GM10847 (cell line): ENCODE data around the gene PYGB.

Source experiments
- POLR2A ChIP-seq: IDR thresholded peaks from 2 replicates; pipeline ENCODE4 v1.6.1; 2011; ENCODE audit not compliant: insufficient read length; ENCODE audit errors: extremely low read depth

PYGB gene

DNA sequence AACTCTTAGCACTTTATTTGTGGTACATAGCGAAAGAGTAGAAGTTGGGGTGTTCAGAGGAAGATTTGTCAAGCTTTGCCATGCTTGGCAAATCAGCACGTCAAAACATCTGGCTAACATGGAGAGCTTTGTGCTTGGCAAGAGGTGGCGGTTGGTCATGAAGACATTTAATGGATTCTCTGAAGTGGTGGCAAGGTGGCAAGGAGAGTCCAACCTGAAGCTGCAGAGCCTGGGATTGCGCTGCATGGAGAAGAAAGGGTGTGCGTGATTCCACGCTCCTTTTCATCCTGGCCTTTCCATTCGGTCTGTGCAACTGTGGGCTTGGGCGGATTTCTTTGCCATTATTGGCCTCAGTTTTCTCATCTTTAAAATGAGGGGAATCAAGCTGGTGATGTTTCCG, 3.1 kb downstream of the PYGB start:
- TF ChIP-seq POLR2A, result no peak

- no peak for TF ChIP-seq POLR2A
Measured at GRCh38 chr20:25251558-25251957, 3.7 kb downstream of the PYGB start.

GRCh38 chr20:25252230-25252651, 4.4 kb downstream of the PYGB start:
- TF ChIP-seq POLR2A, result no peak

- no peak for TF ChIP-seq POLR2A
Measured at GRCh38 chr20:25252686-25253421, 5.0 kb downstream of the PYGB start.

GRCh38 chr20:25253606-25254275, 5.9 kb downstream of the PYGB start:
- no peak for TF ChIP-seq POLR2A

DNA sequence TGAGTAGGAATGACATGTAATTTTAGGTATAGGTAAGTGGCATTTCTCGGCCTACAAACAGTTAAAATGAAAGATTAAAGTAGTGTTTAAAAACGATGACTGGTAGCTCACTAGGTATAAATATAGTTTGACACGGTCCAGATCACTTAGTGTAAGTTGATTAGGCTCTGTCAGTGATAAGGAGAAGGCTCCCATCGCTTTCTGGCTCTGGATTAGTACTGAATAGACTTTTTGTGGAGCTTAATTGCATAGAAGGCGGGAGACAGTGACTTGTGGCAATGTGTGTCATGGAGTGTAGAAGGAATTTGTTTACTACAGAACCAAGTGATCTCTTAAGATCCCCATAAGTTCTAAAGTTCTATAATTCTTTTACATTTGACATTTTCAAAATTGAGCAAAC, 6.7 kb downstream of the PYGB start:
- TF ChIP-seq POLR2A, result no peak

- TF ChIP-seq POLR2A, result no peak
Measured at GRCh38 chr20:25254986-25255680, 7.2 kb downstream of the PYGB start.

GRCh38 chr20:25256226-25256859, 8.5 kb downstream of the PYGB start:
- TF ChIP-seq POLR2A, result no peak

GRCh38 chr20:25257130-25257529, 9.2 kb downstream of the PYGB start:
- TF ChIP-seq POLR2A, result no peak

DNA sequence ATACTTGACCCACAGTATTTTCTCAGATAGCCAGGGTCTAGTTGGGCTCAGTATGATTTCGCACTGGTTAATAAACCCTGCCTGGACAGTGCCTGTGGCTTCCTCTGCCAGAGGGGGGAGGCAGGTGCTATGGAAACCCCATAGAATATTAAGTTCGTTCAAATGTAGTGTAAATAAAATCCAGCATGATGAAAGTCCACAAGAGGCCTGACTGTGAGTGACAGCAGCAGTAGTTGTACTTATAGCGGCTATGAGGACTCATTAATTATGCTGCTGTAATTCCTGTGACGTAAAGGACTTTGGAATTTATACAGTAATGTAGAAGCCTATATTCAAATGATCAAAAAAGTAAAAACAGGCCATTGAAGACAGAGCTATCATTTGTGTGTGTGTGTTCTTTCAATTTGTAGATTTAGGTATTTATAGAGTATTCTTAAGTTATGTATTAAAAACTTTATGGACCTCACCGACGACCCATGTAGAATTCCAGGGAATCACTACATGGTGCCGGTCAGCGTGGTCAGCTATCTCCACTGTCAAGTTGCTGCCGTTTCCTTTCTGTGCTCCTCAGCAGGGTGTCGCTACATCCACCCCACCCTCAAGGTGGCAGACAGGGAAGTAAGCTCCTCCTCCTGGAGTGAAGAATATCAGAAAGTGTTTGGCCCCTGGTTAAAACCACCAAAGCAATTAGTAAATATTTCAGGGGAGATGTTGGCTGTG, 10.0 kb downstream of the PYGB start:
- no peak for TF ChIP-seq POLR2A

DNA sequence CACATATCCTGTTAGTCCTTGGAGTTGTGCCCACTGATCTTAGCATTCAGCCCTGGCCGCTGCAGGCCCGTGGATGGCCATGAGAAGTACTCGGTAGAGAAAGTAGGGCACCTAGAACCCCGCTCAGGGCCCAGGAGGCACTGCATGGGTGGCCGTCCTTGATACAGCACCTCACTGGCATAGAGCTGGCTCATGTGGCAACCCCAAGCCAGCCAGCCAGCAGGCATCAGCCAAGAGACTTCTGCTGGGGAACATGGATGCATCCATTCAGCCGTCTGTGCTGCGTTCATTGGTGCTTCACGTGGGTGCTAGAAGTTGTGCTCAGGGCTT, 10.6 kb downstream of the PYGB start:
- TF ChIP-seq POLR2A, result no peak

DNA sequence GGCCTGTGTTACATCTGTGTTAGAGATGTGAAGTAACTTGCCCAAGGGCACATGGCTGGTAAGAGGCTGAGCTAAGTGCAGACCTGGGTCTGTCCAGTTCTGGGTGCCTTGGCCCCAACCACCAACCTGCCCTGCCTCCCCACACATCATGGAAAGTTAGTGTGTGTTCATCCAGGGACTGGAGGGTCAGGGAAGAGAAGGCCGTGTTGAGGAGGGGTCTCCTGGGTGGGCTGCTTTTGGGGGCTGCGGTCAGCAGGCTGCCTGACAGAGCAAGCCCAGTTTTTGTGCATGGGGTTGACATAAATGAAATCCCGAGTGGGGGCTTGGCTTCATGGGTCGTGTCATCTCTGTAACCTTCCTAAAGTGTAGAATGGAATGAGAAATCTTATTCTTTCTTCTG, 10.9 kb downstream of the PYGB start:
- TF ChIP-seq POLR2A, result no peak

DNA sequence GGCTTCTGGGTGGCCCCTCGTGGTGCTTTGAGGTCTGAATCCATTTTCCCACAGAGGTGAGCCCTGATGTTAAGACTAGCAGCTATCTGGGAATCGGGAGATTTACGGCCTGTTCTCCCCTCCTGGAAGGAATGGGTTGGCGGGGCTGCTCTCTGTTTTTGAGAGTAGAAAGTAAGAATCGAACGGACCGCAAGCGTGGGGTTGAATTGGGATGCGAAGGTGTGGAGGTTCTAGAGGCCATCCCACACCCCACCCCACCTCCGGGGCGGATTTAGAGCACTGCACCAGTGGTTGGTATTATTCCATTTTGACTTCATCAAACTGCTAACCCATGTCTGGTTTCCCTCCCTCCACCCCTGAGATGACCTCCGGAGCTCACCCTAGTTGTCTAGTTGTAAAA, 11.5 kb downstream of the PYGB start:
- TF ChIP-seq POLR2A, result no peak

GRCh38 chr20:25259788-25260254, 11.9 kb downstream of the PYGB start:
- no peak for TF ChIP-seq POLR2A
